ENCODE data around the gene CTNND2.
"Not testable (repeated sequence)": the region's sequence is repeated elsewhere in the genome, so short reads cannot be mapped to it uniquely, and the experiment has no call there.

CTNND2 gene

DNA sequence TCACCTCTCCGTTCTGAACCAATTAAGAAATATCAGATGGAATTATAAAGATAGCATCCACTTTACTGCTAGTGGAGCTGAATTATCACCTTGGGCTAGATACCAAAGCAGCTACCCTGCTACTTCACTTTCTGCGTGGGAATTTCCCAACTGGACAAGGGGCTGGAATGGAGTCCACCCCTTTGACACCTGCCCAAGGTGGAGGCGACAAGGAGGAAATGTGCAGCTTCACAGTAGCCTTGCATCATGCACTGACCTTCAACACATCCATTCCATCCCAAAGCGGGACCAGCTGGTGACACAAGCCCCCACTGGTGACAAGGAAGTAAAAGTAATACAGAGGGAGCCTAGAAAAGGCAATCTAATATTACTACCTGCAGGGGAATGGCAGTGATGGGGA lies 30.7 kb downstream of the CTNND2 start:
- DNase-seq (ENCODE audit: low read depth): no peak

DNA sequence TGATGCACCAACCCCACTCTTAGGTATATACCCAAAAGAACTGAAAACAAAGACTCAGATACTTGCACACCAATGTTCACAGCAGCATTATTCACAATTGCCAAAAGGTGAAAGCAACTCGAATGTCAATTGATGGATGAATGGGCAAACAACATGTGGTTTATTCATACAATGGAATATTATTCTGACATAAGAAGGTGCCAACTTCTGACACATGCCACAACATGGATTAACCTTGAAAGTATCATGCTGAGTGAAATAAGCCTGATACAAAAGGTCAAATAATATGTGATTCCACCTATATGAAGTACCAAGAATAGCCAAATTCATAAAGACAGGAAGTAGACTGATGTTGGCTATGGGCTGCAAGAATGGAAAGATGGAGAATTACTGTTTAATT lies 35.0 kb downstream of the CTNND2 start:
- no peak for DNase-seq (ENCODE audit: low read depth)

DNA sequence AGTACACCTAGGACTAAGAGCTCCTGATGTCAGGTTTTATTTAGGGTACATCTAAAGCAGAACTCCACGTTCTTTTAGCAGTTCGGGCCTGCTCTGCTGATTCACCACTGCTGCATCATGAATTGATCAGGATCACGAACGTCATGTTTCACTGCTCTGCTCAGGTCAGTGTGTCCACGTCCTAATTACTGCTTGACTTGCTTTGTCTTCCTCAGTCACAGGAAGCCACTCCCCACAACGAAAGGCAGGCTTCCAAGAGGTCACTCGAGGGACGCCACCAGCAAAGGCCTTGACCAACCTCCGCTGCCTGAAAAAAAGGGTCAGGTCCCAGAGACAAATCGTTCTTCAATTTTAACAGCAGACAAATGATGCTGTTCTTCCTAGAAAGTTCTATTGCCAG lies 40.3 kb downstream of the CTNND2 start:
- no peak for DNase-seq (ENCODE audit: low read depth)

DNA sequence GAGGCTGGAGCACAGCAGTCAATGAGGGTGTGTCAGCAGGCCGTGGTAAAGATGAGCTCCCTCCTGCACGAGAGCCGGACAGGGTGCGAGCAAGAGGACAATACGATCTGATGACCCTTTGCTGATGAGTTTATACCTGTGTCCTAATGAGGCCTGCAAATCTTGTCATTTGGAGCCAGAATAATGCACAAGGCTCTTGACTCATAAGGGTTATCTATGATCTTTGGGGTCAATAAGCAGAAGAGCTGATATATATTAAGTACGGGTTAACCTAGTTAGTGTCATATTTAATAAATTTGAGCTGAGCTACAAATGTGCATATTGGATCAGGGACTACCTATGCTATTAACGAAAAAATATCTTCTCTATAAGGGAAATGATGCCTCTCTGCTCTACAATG lies 46.9 kb downstream of the CTNND2 start:
- DNase-seq (ENCODE audit: low read depth): no peak

DNA sequence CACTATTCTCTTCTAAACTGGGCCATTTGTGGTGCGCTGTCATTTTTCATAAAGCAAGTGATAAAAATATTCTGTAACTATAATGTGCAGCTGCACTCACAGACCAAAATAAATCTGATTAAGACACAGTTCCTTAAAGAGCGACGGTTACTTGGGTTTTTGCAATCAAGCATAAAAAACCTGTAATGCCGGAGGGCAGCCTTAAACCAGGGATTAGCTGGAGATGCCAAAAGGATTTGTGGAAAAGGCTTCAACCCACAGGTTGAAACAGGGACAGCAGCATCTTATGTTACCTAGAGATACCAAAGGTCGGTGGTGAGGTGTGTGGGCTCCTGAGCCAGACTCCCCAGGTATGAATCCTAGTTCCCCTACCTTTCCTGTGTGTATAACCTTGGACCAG lies 49.3 kb downstream of the CTNND2 start:
- no peak for DNase-seq (ENCODE audit: low read depth)

DNA sequence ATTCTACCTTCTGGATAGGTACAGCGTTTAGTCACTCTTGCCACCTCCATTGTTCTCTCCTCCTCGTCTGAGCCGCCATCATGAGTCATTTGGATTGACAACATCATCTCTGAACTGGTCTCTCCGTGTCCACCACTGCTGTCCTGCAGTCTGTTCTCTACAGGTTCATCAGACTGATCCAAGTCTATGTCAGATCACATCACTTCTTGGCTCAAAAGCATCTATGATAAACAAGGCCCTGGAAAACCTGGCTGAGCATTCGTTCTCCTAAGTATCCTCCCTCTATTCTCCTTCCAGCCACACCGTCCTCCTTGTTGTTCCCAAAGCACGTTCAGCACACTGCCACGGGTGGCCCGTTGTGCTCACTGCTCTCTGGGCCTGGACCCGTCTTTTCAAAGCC lies 50.5 kb downstream of the CTNND2 start:
- DNase-seq (ENCODE audit: low read depth): no peak

DNA sequence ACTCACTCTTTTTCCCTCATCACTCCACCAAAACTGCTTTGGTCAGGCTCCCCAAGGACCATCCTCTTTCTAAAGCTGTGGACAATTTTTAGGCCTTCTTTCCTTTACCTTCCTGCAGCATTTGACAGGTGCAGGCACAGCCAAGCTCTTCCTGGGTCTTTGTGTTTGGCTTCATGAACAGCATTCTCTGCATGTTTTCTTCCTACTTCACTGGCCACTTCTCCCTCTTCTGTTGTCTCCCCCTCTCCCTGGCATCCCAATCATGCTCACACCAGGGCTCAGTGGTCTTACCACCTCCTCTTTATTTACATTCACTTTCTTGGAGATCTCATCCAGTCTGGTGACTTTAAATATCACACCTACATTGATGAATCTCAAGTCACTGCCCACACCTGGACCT lies 51.1 kb downstream of the CTNND2 start:
- no peak for DNase-seq (ENCODE audit: low read depth)

DNA sequence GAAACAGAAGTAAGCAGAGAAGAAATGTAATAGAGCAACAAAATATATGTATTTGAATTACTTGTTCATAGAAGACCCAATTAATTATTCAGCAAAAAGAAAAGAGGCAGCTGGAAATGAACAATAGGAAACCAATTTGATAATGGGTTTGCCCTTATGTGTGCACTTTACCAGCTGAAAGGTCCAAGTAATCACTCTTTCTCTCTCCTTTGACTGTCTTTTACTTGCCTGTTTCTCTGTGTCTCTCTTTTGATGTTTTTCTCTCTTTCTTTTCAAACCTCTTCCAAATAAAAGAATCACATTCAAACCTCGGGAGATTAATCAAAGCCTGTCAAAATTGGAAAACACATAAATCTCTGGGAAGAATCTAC lies 51.5 kb downstream of the CTNND2 start:
- no peak for DNase-seq (ENCODE audit: low read depth)

DNA sequence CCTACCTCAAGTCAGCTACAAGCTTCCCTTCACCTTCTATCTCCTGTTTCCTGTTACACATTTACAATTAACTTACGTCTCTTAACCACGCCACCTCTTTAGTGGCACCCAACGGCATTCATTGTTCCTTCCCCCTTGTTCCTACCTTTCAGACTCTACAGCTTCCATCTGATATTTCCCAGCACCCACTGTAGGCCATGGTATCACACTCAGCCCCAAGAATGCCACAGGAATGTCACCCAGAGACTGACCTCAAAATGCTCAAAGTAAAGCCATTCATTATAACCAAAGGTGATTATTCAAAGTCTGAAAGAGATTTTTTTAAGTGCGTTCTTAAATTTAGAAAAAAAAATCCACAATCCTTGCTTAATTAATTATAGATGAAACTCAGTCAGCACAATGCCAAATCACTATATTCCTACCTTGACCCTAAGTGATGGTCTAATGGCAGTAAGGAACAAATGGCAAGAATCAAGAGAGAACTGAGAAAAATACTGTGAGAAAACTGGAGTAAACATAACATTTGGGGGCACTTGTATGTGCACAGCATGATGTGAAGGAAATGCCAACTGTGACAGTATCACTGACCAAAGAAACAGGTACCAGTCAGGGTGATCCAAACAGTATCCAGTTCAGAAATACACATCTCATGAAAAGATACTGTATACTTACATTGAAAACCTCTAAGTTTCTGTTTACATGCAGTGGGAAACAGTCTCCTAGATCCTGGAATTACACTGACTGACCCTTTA lies 52.1 kb downstream of the CTNND2 start:
- no peak for DNase-seq (ENCODE audit: low read depth)

DNA sequence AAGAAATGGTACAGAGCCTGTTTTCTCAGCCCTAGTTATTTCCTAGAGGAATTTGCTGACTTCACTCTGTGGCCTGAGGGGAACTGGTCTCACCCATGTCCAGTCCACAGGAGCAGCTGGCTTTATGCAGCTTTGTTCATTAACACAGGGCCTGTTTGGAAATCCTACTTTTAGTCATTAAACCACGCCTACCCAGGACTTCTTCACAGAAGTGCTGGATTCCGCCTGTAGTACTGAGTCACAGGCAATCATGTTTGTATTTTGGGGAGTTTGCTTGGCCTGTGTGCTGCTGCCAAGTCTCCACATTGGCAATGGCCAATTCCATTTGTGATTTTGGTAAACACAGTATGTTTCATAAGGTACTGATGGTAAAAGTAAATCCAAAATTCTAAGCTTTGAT lies 52.8 kb downstream of the CTNND2 start:
- no peak for DNase-seq (ENCODE audit: low read depth)

DNA sequence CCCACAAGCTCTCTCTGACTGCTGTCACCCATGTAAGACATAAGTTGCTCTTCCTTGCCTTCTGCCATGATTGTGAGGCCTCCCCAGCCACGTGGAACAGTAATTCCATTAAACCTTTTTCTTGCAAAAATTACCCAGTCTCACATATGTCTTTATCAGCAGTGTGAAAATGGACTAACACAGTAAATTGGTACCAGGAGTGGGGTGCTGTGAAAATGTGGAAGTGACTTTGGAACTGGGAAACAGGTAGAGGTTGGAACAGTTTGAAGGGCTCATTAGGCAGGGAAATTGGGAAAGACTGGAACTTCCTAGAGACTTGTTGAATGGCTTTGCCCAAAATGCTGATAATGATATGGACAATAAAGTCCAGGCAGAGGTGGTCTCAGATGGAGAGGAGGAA lies 75.7 kb downstream of the CTNND2 start:
- not testable (repeated sequence) for DNase-seq (ENCODE audit: low read depth)

DNA sequence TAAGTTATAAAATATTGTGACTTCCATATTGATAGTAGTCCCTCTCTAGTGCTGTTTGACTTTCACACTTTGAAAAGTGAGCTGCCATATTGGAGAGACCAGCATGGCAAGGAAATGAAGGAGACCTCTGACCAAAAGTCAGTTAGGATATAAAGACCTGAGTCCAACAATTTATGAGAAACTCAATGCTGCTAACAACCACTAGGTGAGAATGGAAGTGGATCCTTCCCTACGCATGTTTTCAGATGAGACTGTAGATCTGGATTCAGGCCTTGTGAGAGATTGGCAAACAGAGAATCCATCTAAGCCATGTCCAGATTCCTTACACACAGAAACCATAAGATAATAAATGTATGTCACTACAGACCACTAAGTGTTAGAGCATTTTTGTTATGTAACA lies 81.6 kb downstream of the CTNND2 start:
- DNase-seq (ENCODE audit: low read depth): no peak

DNA sequence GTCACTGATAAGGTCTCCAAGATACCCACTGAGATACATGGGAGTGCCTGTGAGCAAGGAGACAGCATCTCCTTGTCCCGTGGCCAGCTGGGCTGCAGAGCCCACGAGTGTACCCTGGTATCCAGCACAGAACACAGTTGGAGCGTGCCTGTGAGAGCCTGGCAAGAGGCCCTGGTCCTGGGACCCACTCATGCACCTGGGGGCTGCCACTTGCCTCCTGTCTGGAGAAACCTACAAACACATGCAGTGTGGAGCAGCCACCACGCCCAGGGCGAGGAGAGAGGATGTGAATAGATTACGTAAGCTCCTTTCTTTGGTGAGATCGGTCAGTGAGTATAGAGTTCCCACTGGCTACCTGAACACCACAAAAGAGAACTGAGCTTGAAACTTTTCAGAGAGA lies 88.3 kb downstream of the CTNND2 start:
- no peak for DNase-seq (ENCODE audit: low read depth)

DNA sequence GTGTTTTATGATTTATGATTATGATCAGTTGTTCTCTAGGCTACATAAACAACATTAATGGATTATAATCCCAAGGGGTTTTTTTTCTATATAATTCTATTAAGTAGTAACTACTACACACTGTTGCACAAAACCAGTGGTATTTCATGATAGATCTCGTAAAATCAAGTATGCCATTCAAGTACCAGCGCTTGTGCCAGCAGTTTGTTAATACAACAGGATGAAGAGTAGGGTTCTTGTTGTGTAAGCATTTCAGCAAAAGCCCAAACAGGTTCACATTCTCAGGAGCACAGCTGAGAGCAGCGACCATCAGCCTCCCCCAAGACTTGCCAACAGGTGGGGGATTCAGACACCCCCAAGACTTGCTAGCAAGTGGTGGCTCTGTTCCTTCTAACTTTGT lies 88.8 kb downstream of the CTNND2 start:
- no peak for DNase-seq (ENCODE audit: low read depth)

DNA sequence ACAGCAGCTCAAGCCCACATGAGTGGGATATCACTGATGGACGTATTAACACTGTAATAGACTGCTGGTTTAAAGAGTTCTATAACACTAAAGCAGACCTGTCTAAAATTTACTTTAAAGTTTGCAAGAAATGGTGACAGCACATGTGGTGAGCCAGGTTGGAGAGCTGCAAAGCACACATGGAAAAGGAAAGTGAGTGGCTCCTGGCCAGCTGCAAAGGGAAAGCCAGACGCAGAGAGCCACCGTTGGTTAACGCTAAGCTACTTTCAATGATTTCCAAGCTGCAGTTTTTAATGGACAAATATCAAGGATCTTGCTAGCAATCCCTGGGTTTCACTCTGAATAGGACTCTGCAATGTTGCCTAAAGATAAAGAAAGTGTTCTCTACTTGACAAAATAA lies 89.9 kb downstream of the CTNND2 start:
- DNase-seq (ENCODE audit: low read depth): no peak

DNA sequence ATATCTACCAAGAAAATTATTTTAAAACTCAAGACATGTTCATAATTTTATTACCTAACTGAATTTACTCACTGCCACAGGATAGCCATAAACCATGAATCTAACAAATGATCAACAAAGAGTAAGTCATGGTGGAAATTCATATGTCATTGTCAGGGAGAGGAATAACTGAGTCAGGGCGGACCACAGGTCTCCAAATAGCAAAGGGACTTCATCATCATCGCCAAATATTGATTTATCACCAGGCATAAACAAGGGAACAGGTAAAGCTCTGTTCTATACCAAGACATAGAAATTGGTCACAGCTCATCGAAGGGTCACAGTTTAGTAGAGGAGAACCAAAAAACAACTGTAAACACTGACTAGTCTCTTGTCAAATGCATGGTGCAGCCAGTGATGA lies 94.8 kb downstream of the CTNND2 start:
- no peak for DNase-seq (ENCODE audit: low read depth)

DNA sequence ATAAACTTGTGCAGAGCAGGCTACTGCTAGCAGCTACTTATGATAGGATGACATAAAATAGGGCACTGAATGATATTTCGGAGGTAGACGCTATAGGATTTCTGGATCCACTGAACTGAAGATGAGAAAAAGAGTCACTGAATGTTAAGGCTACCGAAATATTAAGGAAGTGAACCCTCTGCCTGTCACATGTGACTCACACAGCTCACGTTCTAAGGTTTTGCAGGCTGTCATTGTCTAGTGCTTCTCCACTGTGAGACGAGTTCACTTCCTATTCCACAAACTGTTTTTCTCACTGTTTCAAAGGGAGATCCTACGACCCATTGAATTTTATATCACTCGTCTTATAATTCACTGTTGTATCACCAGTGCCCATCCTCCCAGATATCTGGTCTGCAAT lies 100.8 kb downstream of the CTNND2 start:
- no peak for DNase-seq (ENCODE audit: low read depth)

DNA sequence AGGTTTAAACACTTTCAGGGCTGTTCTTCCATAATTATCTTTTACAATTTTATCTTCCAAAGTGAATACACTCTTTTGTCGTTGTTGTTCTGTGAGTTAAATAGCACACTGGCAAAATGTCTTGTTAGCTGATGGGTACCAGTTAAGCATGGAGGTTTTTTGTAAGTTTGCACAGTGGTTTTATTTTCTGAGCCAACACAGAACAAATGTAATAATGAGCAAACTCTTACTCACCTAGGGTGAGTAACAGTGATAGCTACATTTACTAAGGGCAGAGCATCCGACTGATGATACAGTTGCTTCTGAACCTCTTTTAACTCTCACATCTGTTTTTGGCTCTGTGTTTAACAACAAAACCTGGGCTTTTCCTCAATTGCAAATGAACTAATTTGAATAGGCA lies 103.2 kb downstream of the CTNND2 start:
- DNase-seq (ENCODE audit: low read depth): no peak

DNA sequence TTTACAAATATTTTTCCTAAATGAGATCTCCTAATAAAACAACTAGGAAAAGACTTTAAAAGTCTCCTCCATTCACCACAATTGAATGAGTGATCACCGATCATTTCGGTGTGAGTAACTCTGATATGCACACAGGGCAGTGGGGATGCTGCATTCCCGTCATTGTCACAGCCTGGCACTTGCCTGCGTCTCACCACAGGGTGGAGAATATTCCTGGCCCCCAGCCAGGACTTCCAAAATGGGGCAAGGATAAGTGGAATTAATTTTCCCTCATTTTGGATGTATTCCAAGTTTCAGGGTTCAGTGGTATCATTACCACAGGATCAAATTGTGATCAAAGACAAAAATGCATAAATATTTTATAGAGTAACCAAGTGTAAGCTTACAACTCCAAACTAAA lies 107.1 kb downstream of the CTNND2 start:
- no peak for DNase-seq (ENCODE audit: low read depth)

DNA sequence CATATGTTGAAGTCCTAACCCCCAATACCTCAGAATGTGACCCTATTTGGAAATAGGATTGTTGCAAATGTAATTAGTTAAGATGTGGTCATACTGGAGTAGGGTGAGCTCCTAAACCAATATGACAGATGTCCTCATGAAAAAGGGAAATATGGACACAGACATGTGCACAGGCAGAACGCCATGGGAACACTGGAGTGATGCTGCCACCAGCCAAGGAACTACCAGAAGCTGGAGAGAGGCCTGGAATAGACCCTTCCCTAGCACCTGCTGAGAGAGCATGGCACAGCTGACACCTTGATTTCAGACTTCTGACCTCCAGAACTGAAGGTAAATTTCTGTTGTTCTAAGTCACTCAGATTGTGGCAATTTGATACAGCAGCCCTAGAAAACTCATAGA lies 110.8 kb downstream of the CTNND2 start:
- DNase-seq (ENCODE audit: low read depth): no peak

DNA sequence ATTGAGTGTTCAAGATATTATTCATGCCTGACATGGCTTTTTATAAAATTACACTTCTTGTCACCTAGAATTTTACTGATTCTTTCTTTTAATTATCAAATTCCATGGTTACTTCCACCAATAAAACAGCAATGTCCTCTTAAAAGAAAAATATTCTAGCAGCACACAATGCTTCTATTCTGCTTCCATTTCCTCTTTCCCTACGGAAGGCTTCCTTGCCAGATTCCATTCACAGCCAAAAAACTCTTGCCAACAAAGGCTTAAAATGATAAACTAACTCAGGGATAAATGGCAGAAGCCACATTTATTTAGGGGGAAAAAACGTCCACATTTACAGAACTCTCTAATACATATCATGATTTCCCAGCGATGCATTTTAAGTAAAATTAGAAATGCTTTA lies 111.6 kb downstream of the CTNND2 start:
- no peak for DNase-seq (ENCODE audit: low read depth)

DNA sequence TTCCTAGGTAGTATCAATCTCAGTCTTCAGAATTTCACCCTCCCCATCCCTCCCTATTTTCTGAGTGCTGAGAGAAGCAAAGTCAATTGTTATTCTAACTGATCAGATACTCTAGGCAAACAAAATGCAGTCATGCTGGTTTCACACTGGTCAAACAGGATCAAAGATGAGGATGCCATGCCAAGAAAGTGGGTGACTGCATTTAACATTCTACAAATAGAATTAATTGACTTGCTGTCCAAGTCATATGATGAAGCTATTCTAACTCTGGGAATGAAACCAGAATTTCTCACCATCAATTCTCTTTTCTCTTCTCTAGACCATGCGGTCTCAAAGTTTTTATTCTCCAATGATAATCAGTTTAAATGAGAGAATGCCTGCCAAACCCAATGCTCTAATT lies 112.5 kb downstream of the CTNND2 start:
- DNase-seq (ENCODE audit: low read depth): no peak

DNA sequence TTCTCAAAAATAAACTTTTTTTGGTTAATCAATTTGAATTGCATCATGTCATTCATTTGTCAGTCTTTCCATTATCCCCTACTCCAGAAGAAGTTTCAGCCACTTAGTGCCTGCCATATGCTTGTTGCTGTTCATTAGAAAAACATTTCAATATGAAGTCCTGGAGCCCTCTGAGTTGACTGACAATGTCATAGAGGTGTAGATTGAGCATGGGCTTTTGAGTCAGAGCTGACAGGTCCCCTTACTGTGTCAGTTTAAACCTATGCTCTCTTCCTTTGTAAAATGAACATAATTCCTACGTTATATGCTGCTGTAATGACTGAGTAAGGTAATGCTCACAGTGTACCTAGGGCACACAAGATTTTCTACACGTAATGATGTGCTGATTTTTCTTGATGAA lies 114.0 kb downstream of the CTNND2 start:
- DNase-seq (ENCODE audit: low read depth): no peak

DNA sequence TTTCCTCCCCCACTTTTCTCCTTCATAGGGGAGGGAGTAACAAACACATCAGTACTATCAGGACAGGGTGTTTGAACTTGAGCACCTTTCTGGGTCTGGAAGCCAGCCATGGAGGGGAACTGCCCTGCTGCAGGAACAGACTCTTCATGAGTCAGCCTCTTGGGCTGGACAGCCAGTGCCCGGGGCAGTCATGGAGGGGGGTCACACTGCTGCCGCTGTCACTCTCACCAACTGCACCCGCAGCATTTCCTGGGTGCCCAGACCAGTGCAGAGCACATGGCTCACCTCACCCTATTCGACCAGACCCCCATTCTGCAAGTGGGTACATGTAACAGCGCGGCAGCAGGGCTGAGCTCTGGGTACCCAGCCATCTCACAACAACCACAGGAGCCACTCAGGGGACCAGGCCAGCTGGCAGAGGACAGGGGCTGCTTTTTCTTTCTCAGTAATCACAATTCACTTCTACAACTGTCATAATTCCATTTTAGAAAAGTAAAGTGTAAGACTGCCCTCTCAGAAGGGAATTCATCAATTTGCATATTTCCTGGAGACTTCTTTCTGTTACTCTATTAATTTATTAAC lies 118.4 kb downstream of the CTNND2 start:
- no peak for DNase-seq (ENCODE audit: low read depth)

All from stimulated activated CD4-positive, alpha-beta T cell treated with anti-CD3 and anti-CD28 coated beads, Interleukin-2, amount 100 ng/mL, for 4 hours (primary cell).